ENCODE data around the gene KCNK1. TPM values are rescaled to one million over a fixed set of nuclear protein-coding genes. Genes with fewer than 3 reads are reported as not detected.
"Not testable (repeated sequence)": the region's sequence is repeated elsewhere in the genome, so short reads cannot be mapped to it uniquely, and the experiment has no call there.

Gene KCNK1
- total RNA-seq, 4 donors from 2014 or later: 1.9 to 10.2 (median 4.8) TPM

GRCh38 chr1:233607252-233608119 is 6.4 kb upstream of the KCNK1 start:
- ATAC-seq (ENCODE audit: low FRiP score): no peak
- no peak for TF ChIP-seq CTCF (IDR thresholded peaks at IDR 0.05)
- no peak for DNase-seq (ENCODE audit: low spot score)

GRCh38 chr1:233608988-233609387 is 4.9 kb upstream of the KCNK1 start:
- no peak for TF ChIP-seq CTCF (IDR thresholded peaks at IDR 0.05)
- ATAC-seq (ENCODE audit: low FRiP score) (no peak), DNase-seq (ENCODE audit: low spot score) (no peak)

- DNase-seq (ENCODE audit: low spot score) (no peak), ATAC-seq (ENCODE audit: low FRiP score) (no peak)
- no peak for TF ChIP-seq CTCF (IDR thresholded peaks at IDR 0.05)
These were observed 4.0 kb upstream of the KCNK1 start for GRCh38 chr1:233609926-233610325.

GRCh38 chr1:233610628-233611027 is 3.3 kb upstream of the KCNK1 start:
- TF ChIP-seq CTCF (IDR thresholded peaks at IDR 0.05): no peak
- DNase-seq (ENCODE audit: low spot score) (no peak), ATAC-seq (ENCODE audit: low FRiP score) (no peak)

- not testable (repeated sequence) for DNase-seq (ENCODE audit: low spot score); ATAC-seq (ENCODE audit: low FRiP score)
These were observed 2.5 kb upstream of the KCNK1 start for GRCh38 chr1:233611363-233611762.

- no peak for DNase-seq (ENCODE audit: low spot score)
- no peak for TF ChIP-seq CTCF (IDR thresholded peaks at IDR 0.05)
- ATAC-seq (ENCODE audit: low FRiP score): peak; percentile 7
These were observed 352 bp downstream of the KCNK1 start for GRCh38 chr1:233614173-233614742.

GRCh38 chr1:233614743-233615521 is 1.0 kb downstream of the KCNK1 start:
- no peak for TF ChIP-seq CTCF (IDR thresholded peaks at IDR 0.05)
- ATAC-seq (ENCODE audit: low FRiP score) (peak; percentile 21), DNase-seq (ENCODE audit: low spot score) (no peak)
